GM13977 (cell line): ENCODE results near the gene MAML1.

Experiments
- DNase-seq: peaks from one replicate; pipeline ENCODE4 v3.0.0; 2012; ENCODE audit warnings: low spot score
- CTCF ChIP-seq: IDR thresholded peaks from 2 replicates; pipeline ENCODE4 v1.5.1; 2012; ENCODE audit warnings: mild to moderate bottlenecking, control low read depth; ENCODE audit not compliant: insufficient read depth; ENCODE audit errors: extremely low read depth, missing control alignments
- in situ Hi-C: fragments of 300-500 bp; cut with MboI; formaldehyde crosslinking; loops from one replicate; pipeline ENCODE4 v1.12.0; 2022; ENCODE audit warnings: low sequenced_read_pairs, low pct_unique_long_range_greater_than_20kb, mixed read lengths, inconsistent platforms; ENCODE audit not compliant: unreplicated experiment

Gene MAML1

GRCh38 chr5:179727106-179727505, 5.5 kb upstream of the MAML1 start:
- no peak for TF ChIP-seq CTCF
- in situ Hi-C loops = no loop called here
- no peak for DNase-seq

- DNase-seq = no peak
- no peak for TF ChIP-seq CTCF
- in situ Hi-C loops = no loop called here
Observed at GRCh38 chr5:179729303-179729702, 3.3 kb upstream of the MAML1 start.

- in situ Hi-C loops = no loop called here
- DNase-seq = no peak
- no peak for TF ChIP-seq CTCF
Observed at GRCh38 chr5:179729727-179730126, 2.9 kb upstream of the MAML1 start.

- TF ChIP-seq CTCF = no peak
- no peak for DNase-seq
- in situ Hi-C loops = no loop called here
Observed at GRCh38 chr5:179730356-179730755, 2.3 kb upstream of the MAML1 start.

- in situ Hi-C loops = no loop called here
- DNase-seq = no peak
- TF ChIP-seq CTCF = no peak
Observed at GRCh38 chr5:179730852-179731251, 1.8 kb upstream of the MAML1 start.

GRCh38 chr5:179731791-179732411, 721 bp upstream of the MAML1 start:
- TF ChIP-seq CTCF = no peak
- in situ Hi-C loops = no loop called here
- peak; percentile 44 for DNase-seq
